ENCODE results near the gene CEP164. TPM values are rescaled to one million over a fixed set of nuclear protein-coding genes. Genes with fewer than 3 reads are reported as not detected.

CEP164 gene
- total and polyA plus RNA-seq, 2 of the 8 experiments (the other 6 are each of a cell fraction or from before 2014, with no cell fraction given) = 8.4 to 20.8 TPM

- TF ChIP-seq CHD7 (IDR thresholded peaks at IDR 0.05; ENCODE audit: insufficient replicate concordance, low read length) = no peak
These were observed 100.7 kb downstream of the CEP164 start (continued) for GRCh38 chr11:117428186-117428855.
